Stimulated activated CD4-positive, alpha-beta T cell treated with anti-CD3 and anti-CD28 coated beads, Interleukin-4, amount 100 ng/mL, for 4 hours (primary cell): ENCODE measurements around the gene PREPL.

Experiments
- DNase-seq, 2 experiments: peaks; one replicate each; pipeline ENCODE4 v3.0.0-alpha.2; 2020

The PREPL gene

GRCh38 chr2:44291281-44292248 is 69.7 kb downstream of the PREPL start:
- no peak for DNase-seq

- no peak for DNase-seq
Measured at GRCh38 chr2:44290261-44290660, 71.0 kb downstream of the PREPL start.

GRCh38 chr2:44286884-44287638 is 74.2 kb downstream of the PREPL start:
- DNase-seq, result no peak

- no peak for DNase-seq
Measured at GRCh38 chr2:44286119-44286883, 75.0 kb downstream of the PREPL start.

- DNase-seq, result no peak
Measured at GRCh38 chr2:44285174-44285573, 76.1 kb downstream of the PREPL start.

- no peak for DNase-seq
Measured at GRCh38 chr2:44283116-44283666, 78.1 kb downstream of the PREPL start.

GRCh38 chr2:44280869-44281268 is 80.4 kb downstream of the PREPL start:
- DNase-seq, result no peak

GRCh38 chr2:44277541-44277940 is 83.8 kb downstream of the PREPL start:
- DNase-seq, result no peak

GRCh38 chr2:44275927-44276303 is 85.4 kb downstream of the PREPL start:
- DNase-seq, result no peak

GRCh38 chr2:44273596-44273995 is 87.7 kb downstream of the PREPL start:
- DNase-seq, result no peak

- no peak for DNase-seq
Measured at GRCh38 chr2:44273076-44273475, 88.2 kb downstream of the PREPL start.

GRCh38 chr2:44271296-44271695 is 90.0 kb downstream of the PREPL start:
- DNase-seq, result no peak

GRCh38 chr2:44269831-44270230 is 91.5 kb downstream of the PREPL start:
- no peak for DNase-seq

GRCh38 chr2:44267796-44268648 is 93.3 kb downstream of the PREPL start:
- no peak for DNase-seq
